ENCODE data around the gene OR2T12. TPM values are rescaled to one million over a fixed set of nuclear protein-coding genes. Genes with fewer than 3 reads are reported as not detected.
"Not testable (repeated sequence)": the region's sequence is repeated elsewhere in the genome, so short reads cannot be mapped to it uniquely, and the experiment has no call there.

The OR2T12 gene
- not detected for total RNA-seq
- not detected for polyA plus RNA-seq
- long read RNA-seq, donor 1, result 0 reads
- long read RNA-seq, donor 2, result 0 reads
- long read RNA-seq, donor 3, result 0 reads
- long read RNA-seq, donor 4, result 0 reads
- long read RNA-seq, donor 5, result 0 reads
- long read RNA-seq, donor 6, result 0 reads
- long read RNA-seq, donor 7, result 0 reads
- long read RNA-seq, donor 8, result 0 reads
- long read RNA-seq, donor 9, result 0 reads
- long read RNA-seq, donor 10, result 0 reads

- DNase-seq (ENCODE audit: low read depth in 6 of 9, low spot score in 9 of 9), result no peak
- peaks cover 0 to 9% of the 10 kb centered on the region in 2 donors for H3K9me3 ChIP-seq (ENCODE audit: control insufficient read depth in 2 of 2, insufficient read depth in 1 of 2, low read length in 1 of 2)
- no peaks in the 10 kb centered on the region for H3K27me3 ChIP-seq (ENCODE audit: control insufficient read depth in 2 of 2, insufficient read depth in 1 of 2, low read length in 1 of 2)
- 94% methylated on average over 1 of the region's 1 CpG for WGBS
- no peaks in the 10 kb centered on the region for H3K4me1 ChIP-seq (ENCODE audit: control insufficient read depth in 2 of 2, insufficient read depth in 2 of 2, low read length in 2 of 2)
- no peaks in the 10 kb centered on the region for H3K36me3 ChIP-seq (ENCODE audit: control insufficient read depth in 2 of 2, insufficient read depth in 2 of 2, low read length in 1 of 2)
- H3K4me3 ChIP-seq (ENCODE audit: low read length in 2 of 2), result no peak within 1 kb of the TSS
- no peak within 1 kb of the TSS for H3K27ac ChIP-seq (ENCODE audit: low read depth in 1 of 2, low read length in 1 of 2)
Observed at GRCh38 chr1:248303324-248303723, at the start of gene OR2T12. TSS of gene OR2T12 (minus strand) at chr1:248303424. CDS start at chr1:248295578, 7,846 bp downstream.

GRCh38 chr1:248348475-248348874, 45.3 kb upstream of the OR2T12 start, which contains the start of gene OR14C36:
TSS of gene OR14C36 (plus strand) at chr1:248348775. CDS start at chr1:248348775, 0 bp downstream.
- no peaks in the 10 kb centered on the region for H3K4me1 ChIP-seq (ENCODE audit: control insufficient read depth in 2 of 2, insufficient read depth in 2 of 2, low read length in 2 of 2)
- 69% methylated on average over 4 of the region's 4 CpGs for WGBS
- no peak within 1 kb of the TSS for H3K27ac ChIP-seq (ENCODE audit: low read depth in 1 of 2, low read length in 1 of 2)
- DNase-seq (ENCODE audit: low read depth in 6 of 9, low spot score in 9 of 9), result no peak
- no peaks in the 10 kb centered on the region for H3K9me3 ChIP-seq (ENCODE audit: control insufficient read depth in 2 of 2, insufficient read depth in 1 of 2, low read length in 1 of 2)
- H3K27me3 ChIP-seq (ENCODE audit: control insufficient read depth in 2 of 2, insufficient read depth in 1 of 2, low read length in 1 of 2), result no peaks in the 10 kb centered on the region
- H3K36me3 ChIP-seq (ENCODE audit: control insufficient read depth in 2 of 2, insufficient read depth in 2 of 2, low read length in 1 of 2), result no peaks in the 10 kb centered on the region
- no peak within 1 kb of the TSS for H3K4me3 ChIP-seq (ENCODE audit: low read length in 2 of 2)

- no peak overlapping the region for H3K4me3 ChIP-seq (ENCODE audit: low read length in 2 of 2)
- H3K9me3 ChIP-seq (ENCODE audit: control insufficient read depth in 2 of 2, insufficient read depth in 1 of 2, low read length in 1 of 2), result no peaks in the 10 kb centered on the region
- WGBS, result 57% methylated on average over 3 of the region's 3 CpGs
- no peaks in the 10 kb centered on the region for H3K27me3 ChIP-seq (ENCODE audit: control insufficient read depth in 2 of 2, insufficient read depth in 1 of 2, low read length in 1 of 2)
- H3K27ac ChIP-seq (ENCODE audit: low read depth in 1 of 2, low read length in 1 of 2), result no peak overlapping the region
- no peaks in the 10 kb centered on the region for H3K4me1 ChIP-seq (ENCODE audit: control insufficient read depth in 2 of 2, insufficient read depth in 2 of 2, low read length in 2 of 2)
- no peaks in the 10 kb centered on the region for H3K36me3 ChIP-seq (ENCODE audit: control insufficient read depth in 2 of 2, insufficient read depth in 2 of 2, low read length in 1 of 2)
- no peak for DNase-seq (ENCODE audit: low read depth in 6 of 9, low spot score in 9 of 9)
Observed at GRCh38 chr1:248343451-248343850, 40.2 kb upstream of the OR2T12 start.

DNA sequence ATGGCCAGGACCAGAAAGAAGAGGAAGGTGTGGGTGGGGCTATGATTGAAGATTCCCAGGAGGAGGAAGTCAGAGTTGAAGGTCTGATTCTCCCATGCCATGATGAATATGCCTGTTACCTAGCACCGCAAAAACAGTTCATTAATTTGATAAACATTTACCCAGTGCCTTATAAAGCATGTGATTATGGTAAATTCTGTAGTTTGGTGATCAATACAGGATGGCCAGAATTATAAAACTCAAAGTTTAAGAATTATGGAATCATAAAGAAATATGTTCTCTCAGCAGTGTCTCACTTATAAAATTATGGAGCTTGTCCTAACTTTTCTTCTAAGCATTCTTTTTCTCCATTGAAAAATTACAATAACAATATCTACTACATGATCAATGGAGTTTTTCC, 21.2 kb upstream of the OR2T12 start, which contains the start of gene OR2M7:
Gene OR2M7, minus strand, starts transcription at position 101 of the 400 bp plus-strand sequence. Its CDS starts 0 bp downstream, at position 101.
- 96% methylated on average over 1 of the region's 1 CpG for WGBS
- H3K4me1 ChIP-seq (ENCODE audit: control insufficient read depth in 2 of 2, insufficient read depth in 2 of 2, low read length in 2 of 2), result no peaks in the 10 kb centered on the region
- H3K27ac ChIP-seq (ENCODE audit: low read depth in 1 of 2, low read length in 1 of 2), result no peak within 1 kb of the TSS
- H3K9me3 ChIP-seq (ENCODE audit: control insufficient read depth in 2 of 2, insufficient read depth in 1 of 2, low read length in 1 of 2), result no peaks in the 10 kb centered on the region
- H3K27me3 ChIP-seq (ENCODE audit: control insufficient read depth in 2 of 2, insufficient read depth in 1 of 2, low read length in 1 of 2), result no peaks in the 10 kb centered on the region
- DNase-seq (ENCODE audit: low read depth in 6 of 9, low spot score in 9 of 9), result no peak
- H3K4me3 ChIP-seq (ENCODE audit: low read length in 2 of 2), result no peak within 1 kb of the TSS
- H3K36me3 ChIP-seq (ENCODE audit: control insufficient read depth in 2 of 2, insufficient read depth in 2 of 2, low read length in 1 of 2), result no peaks in the 10 kb centered on the region

GRCh38 chr1:248316796-248317195, 13.6 kb upstream of the OR2T12 start:
- Histone ChIP-seq H3K4me3 (ENCODE audit: low read length in 2 of 2) (no peak overlapping the region), H3K27ac (ENCODE audit: low read depth in 1 of 2, low read length in 1 of 2) (no peak overlapping the region), H3K27me3 (ENCODE audit: control insufficient read depth in 2 of 2, insufficient read depth in 1 of 2, low read length in 1 of 2) (no peaks in the 10 kb centered on the region), H3K4me1 (ENCODE audit: control insufficient read depth in 2 of 2, insufficient read depth in 2 of 2, low read length in 2 of 2) (no peaks in the 10 kb centered on the region), H3K36me3 (ENCODE audit: control insufficient read depth in 2 of 2, insufficient read depth in 2 of 2, low read length in 1 of 2) (no peaks in the 10 kb centered on the region), H3K9me3 (ENCODE audit: control insufficient read depth in 2 of 2, insufficient read depth in 1 of 2, low read length in 1 of 2) (peaks cover 0 to 24% of the 10 kb centered on the region in 2 donors)
- DNase-seq (ENCODE audit: low read depth in 6 of 9, low spot score in 9 of 9), result no peak
- 87% methylated on average over 11 of the region's 11 CpGs for WGBS

GRCh38 chr1:248306740-248307139, 3.5 kb upstream of the OR2T12 start:
- H3K9me3 ChIP-seq (ENCODE audit: control insufficient read depth in 2 of 2, insufficient read depth in 1 of 2, low read length in 1 of 2), result peaks cover 0 to 13% of the 10 kb centered on the region in 2 donors
- 88% methylated on average over 15 of the region's 15 CpGs for WGBS
- H3K36me3 ChIP-seq (ENCODE audit: control insufficient read depth in 2 of 2, insufficient read depth in 2 of 2, low read length in 1 of 2); H3K27ac ChIP-seq (ENCODE audit: low read depth in 1 of 2, low read length in 1 of 2); DNase-seq (ENCODE audit: low read depth in 6 of 9, low spot score in 9 of 9); H3K4me3 ChIP-seq (ENCODE audit: low read length in 2 of 2); H3K27me3 ChIP-seq (ENCODE audit: control insufficient read depth in 2 of 2, insufficient read depth in 1 of 2, low read length in 1 of 2); H3K4me1 ChIP-seq (ENCODE audit: control insufficient read depth in 2 of 2, insufficient read depth in 2 of 2, low read length in 2 of 2): not testable (repeated sequence)

- 93% methylated on average over 19 of the region's 19 CpGs for WGBS
- Histone ChIP-seq H3K4me1 (ENCODE audit: control insufficient read depth in 2 of 2, insufficient read depth in 2 of 2, low read length in 2 of 2) (no peaks in the 10 kb centered on the region), H3K9me3 (ENCODE audit: control insufficient read depth in 2 of 2, insufficient read depth in 1 of 2, low read length in 1 of 2) (peaks cover 0 to 13% of the 10 kb centered on the region in 2 donors), H3K27me3 (ENCODE audit: control insufficient read depth in 2 of 2, insufficient read depth in 1 of 2, low read length in 1 of 2) (no peaks in the 10 kb centered on the region), H3K27ac (ENCODE audit: low read depth in 1 of 2, low read length in 1 of 2) (no peak overlapping the region), H3K36me3 (ENCODE audit: control insufficient read depth in 2 of 2, insufficient read depth in 2 of 2, low read length in 1 of 2) (no peaks in the 10 kb centered on the region), H3K4me3 (ENCODE audit: low read length in 2 of 2) (no peak overlapping the region)
- no peak for DNase-seq (ENCODE audit: low read depth in 6 of 9, low spot score in 9 of 9)
Observed at GRCh38 chr1:248306103-248306502, 2.9 kb upstream of the OR2T12 start.

DNA sequence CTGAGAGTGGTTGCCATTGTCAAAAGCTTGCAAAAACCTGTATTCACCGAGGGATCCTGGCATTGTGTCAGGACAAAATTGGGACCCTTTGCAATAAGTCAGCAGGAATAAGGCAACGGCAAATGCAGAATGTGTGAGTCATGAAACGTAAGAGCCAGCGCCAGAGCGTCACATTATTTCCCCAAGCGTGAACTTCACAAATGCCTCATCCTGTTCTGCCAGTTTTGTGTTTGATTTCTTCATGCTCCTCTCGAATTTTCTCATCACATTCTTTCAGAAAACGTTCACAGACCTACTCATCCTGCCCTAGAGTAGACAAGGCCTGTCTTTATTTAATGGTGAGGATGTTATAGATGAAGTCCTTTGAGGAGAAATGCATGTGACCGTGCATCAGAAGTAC, 2.4 kb upstream of the OR2T12 start:
- not testable (repeated sequence) for H3K36me3 ChIP-seq (ENCODE audit: control insufficient read depth in 2 of 2, insufficient read depth in 2 of 2, low read length in 1 of 2); H3K27ac ChIP-seq (ENCODE audit: low read depth in 1 of 2, low read length in 1 of 2); H3K4me3 ChIP-seq (ENCODE audit: low read length in 2 of 2)

GRCh38 chr1:248288391-248288790, 14.8 kb downstream of the OR2T12 start:
- Histone ChIP-seq H3K36me3 (ENCODE audit: control insufficient read depth in 2 of 2, insufficient read depth in 2 of 2, low read length in 1 of 2) (no peaks in the 10 kb centered on the region), H3K4me3 (ENCODE audit: low read length in 2 of 2) (no peak overlapping the region), H3K27ac (ENCODE audit: low read depth in 1 of 2, low read length in 1 of 2) (no peak overlapping the region), H3K27me3 (ENCODE audit: control insufficient read depth in 2 of 2, insufficient read depth in 1 of 2, low read length in 1 of 2) (no peaks in the 10 kb centered on the region), H3K4me1 (ENCODE audit: control insufficient read depth in 2 of 2, insufficient read depth in 2 of 2, low read length in 2 of 2) (no peaks in the 10 kb centered on the region), H3K9me3 (ENCODE audit: control insufficient read depth in 2 of 2, insufficient read depth in 1 of 2, low read length in 1 of 2) (peaks cover 0 to 4% of the 10 kb centered on the region in 2 donors)
- DNase-seq (ENCODE audit: low read depth in 6 of 9, low spot score in 9 of 9), result no peak
- WGBS, result 16% methylated on average over 6 of the region's 6 CpGs

More for the DNA sequence above, 2.4 kb upstream of the OR2T12 start:
- DNase-seq (ENCODE audit: low read depth in 6 of 9, low spot score in 9 of 9); H3K27me3 ChIP-seq (ENCODE audit: control insufficient read depth in 2 of 2, insufficient read depth in 1 of 2, low read length in 1 of 2); H3K4me1 ChIP-seq (ENCODE audit: control insufficient read depth in 2 of 2, insufficient read depth in 2 of 2, low read length in 2 of 2): not testable (repeated sequence)
- 83% methylated on average over 9 of the region's 9 CpGs for WGBS
- peaks cover 0 to 13% of the 10 kb centered on the region in 2 donors for H3K9me3 ChIP-seq (ENCODE audit: control insufficient read depth in 2 of 2, insufficient read depth in 1 of 2, low read length in 1 of 2)

Data from thymus (tissue), 14 donors.